NCI-H146 (cell line): ENCODE results near the gene TFE3.

Source experiments
- DNase-seq: peaks from one replicate; lab custom pipeline; 2025; lab: John Stamatoyannopoulos, UW

Gene TFE3

GRCh38 chrX:49061490-49061889 lies 18.3 kb upstream of the TFE3 start:
- no peak for DNase-seq

- peak; percentile 73 for DNase-seq
Observed at GRCh38 chrX:49060914-49061313, 17.8 kb upstream of the TFE3 start.

GRCh38 chrX:49059681-49060085 lies 16.5 kb upstream of the TFE3 start:
- no peak for DNase-seq

- DNase-seq = no peak
Observed at GRCh38 chrX:49059201-49059600, 16.0 kb upstream of the TFE3 start.

GRCh38 chrX:49058794-49059193 lies 15.6 kb upstream of the TFE3 start, which contains the start of gene CCDC120:
Gene CCDC120 (plus strand): TSS chrX:49058999. CDS start chrX:49062042, 3,043 bp downstream.
- no peak for DNase-seq

DNA sequence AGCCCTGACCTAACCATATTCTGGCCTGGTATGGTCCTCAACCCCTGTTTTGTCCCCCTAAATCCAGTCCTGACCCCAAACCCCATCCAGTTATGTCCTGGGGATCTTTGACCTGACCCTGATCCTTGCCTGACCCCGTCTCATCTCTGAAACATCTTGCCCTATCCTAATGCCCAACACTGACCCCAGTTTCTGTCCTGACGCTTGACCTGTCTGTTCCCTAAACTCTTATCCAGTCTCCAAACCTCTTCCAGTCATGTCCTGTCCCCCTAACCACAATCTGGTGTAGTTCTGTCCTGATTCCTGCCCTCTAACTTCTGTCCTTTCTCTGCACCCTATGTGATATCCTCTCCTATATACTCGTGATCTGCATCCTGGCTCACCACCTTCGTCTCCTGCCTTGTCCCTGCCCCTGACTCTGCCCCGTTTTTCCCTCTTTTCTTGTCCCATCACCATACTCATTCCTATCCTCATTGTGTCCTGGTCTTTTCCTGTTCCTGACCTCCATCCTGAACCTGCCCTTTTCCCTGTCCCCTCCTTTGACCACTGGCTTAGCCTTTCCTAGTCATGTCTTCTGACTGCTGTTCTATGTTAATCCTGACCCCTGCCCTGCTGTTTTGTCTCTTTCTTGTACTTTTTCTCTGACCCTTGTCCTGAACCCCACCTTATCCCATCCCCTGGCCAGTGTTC lies 11.1 kb upstream of the TFE3 start:
- no peak for DNase-seq

DNA sequence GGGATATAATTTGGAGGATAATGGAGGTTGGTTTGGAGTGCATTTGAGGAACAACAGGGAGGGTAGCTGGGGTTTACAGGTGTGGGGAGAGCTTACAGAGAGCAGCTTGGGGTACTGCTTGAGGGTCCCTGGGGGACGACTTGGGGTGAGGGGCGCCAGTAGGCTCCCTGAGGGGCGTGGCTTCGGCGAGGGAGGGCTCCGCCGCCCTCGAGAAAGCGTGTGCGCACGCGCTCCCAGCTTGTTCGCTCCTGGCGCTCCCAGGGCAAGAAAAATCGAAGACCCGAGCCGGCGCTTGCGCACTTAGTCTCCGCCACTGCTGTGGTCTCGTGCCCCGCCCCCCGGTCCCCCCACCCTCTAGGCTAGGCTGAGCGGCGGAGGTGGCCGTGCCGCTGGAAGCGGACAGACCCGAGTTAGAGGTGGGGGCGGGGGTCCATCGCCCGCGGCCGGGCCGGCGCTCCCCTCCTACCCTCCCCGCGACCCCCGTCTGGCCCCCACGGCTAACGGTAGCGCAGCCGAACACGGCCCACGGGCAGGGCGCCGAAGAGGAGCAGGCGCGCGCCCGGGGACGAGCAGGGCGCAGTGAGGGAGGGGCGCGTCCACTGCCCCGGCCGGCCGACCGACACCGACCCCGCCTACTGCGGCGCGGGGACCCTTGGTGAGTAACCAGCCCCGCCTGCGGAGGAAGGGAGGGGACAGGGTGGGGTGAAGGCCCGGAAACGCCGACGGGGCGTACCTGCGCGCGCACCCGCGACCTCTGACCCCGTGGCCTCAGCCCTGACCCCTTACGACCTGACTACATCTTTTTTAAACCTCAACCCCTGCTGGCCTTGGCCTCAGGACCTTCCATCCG lies 10.3 kb upstream of the TFE3 start:
- peak; percentile 88 for DNase-seq

GRCh38 chrX:49043987-49044281 lies 777 bp upstream of the TFE3 start:
- no peak for DNase-seq

GRCh38 chrX:49042581-49043219 lies 457 bp downstream of the TFE3 start:
- DNase-seq = no peak

- DNase-seq = no peak
Observed at GRCh38 chrX:49041744-49042580, 1.2 kb downstream of the TFE3 start.

GRCh38 chrX:49040376-49040955 lies 2.7 kb downstream of the TFE3 start:
- no peak for DNase-seq

- peak; percentile 40 for DNase-seq
Observed at GRCh38 chrX:49039598-49040375, 3.4 kb downstream of the TFE3 start.

DNA sequence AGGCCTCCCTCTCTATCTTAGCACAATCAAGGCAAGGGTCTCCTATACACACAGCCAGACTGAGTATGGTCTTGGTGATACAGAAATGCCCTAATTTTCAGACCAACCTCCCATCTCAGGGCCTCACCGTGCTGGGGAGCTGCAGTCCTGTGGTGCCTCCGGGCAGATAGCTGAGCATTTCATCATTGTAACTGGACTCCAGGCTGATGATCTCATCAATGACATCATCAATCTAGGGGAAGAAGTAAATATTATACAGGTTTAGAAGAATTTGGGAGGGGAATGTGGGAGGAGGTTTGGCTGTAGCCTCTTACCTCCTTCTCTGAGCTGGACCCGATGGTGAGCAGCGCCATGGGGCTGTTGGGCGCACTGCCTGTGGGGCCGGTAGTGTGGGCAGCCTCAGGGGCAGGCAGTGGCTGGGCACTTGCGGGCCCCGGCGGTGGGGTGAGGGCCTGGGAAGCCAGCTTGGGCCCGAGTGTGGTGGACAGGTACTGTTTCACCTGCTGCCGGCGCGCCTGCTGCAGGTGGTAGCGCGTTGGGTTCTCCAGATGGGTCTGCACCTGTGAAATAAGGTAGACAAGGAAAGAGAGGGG lies 5.2 kb downstream of the TFE3 start:
- no peak for DNase-seq

DNA sequence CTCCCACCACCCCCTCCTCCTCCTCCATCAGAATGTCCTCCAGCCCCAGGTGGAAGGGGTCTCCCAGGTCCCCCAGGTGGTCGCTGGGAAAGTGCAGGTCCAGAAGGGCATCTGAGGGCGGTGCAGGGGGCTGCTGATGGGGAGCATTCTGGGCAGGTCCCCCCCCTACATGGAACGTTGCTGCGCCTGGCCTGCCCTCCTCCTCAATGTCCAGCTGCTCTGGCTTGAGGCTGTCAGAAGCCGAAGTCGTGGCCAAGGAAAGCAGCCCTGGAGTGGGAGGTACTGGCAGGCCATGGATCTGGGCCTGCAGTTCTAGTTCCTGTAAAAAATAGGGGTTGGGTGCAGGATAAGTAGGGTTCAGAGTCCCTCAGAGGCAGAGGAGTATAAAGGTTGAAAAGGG lies 12.9 kb downstream of the TFE3 start:
- DNase-seq = no peak

DNA sequence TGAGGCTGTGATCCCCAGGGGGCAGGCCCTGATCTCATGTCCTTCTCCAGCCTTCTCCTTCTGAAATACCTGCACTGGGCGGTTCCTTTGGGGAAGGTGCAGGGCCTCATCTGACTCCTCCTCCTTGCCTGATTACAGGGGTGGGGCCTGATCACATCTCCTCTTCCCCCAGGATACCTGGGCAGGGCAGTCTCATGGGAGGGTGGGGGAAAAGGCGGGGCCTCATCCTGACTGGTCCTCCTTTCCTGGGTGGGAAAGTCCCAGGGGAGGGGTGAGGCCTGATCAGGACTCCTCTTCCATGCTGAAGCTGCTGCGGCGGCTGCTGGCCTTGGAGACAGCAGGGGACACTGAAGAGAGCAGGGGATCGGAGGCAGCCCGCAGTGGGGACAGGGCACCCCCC lies 13.3 kb downstream of the TFE3 start:
- peak; percentile 7 for DNase-seq

- no peak for DNase-seq
Observed at GRCh38 chrX:49019599-49020249, 23.4 kb downstream of the TFE3 start.

DNA sequence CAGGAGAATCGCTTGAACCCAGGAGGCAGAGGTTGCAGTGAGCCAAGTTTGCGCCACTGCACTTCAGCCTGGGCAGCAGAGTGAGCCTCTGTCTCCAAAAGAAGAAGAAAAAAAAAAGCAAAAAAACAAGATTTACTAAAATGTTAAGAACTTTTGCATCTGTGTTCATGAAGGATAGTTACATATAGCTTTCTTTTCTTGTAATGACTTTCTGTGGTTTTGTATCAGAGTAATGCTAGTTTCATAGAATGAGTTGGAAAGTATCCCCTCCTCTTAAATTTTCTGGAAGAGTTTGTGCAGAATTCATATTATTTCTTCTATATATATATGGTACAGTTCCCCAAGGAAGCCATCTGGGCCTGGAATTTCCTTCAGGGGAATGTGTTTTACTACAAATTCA lies 24.1 kb downstream of the TFE3 start:
- no peak for DNase-seq

GRCh38 chrX:49003696-49004095 lies 39.5 kb downstream of the TFE3 start:
- no peak for DNase-seq

DNA sequence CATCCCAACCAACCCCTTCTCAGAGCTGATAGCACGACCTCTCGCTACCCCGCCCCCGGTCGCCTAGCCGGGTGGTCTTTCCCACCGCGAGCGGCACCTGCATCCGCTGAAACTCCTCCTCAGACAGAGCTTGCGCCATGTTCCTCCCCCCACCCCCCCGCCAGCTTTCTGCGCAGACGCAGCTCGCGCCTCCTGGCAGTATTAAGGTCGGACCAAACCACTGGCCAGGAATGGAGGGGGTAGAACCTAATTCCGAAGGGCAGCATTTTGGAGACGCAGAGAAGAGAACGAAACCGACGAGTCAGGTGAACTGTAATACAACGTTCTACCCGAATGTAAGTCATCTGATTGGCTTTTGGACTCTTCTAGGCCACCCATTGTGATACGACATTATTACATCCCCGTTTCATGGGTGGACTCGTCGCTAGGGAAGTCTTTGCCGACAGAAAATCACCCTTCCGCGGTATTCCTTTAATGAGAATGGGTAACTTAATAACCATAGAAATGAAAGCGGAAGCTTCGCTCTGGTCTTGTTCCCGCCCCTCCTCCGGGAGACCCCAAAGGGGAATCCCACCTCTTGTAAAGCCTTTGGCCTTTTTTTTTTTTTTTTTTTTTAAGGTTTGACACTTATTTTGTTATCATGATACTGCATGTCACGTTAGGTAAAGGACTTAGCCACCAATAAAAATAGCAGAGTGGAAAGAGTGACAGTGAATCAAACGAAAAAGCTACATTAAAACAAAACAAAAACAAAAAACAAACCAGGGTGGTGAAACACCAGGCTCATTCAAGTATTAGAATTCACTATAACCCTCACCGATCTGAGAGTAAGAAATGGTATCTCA lies 40.8 kb downstream of the TFE3 start, which contains the start of gene GRIPAP1:
TSS of gene GRIPAP1 (minus strand) at position 174 of the 845 bp plus-strand sequence. CDS start at position 139, 35 bp downstream.
- DNase-seq = peak; percentile 84
